ENCODE results near the gene DYSF. TPM values are rescaled to one million over a fixed set of nuclear protein-coding genes. Genes with fewer than 3 reads are reported as not detected.
"Not testable (repeated sequence)": the region's sequence is repeated elsewhere in the genome, so short reads cannot be mapped to it uniquely, and the experiment has no call there.

DYSF gene
- 0.48 TPM for polyA plus RNA-seq (2013)

GRCh38 chr2:71453404-71454220, at the start of gene DYSF:
Gene DYSF (plus strand): TSS chr2:71453561.
- peak in 2 of 3 donors; percentile 33 to 53 for DNase-seq
- CTCF ChIA-PET = interaction anchor here (0.6 to 1.9 kb wide), 4 partner anchors 7 to 158 kb away, joined by 3 to 6 read pairs (median 3); no protein-coding TSS in a partner anchor
- Histone ChIP-seq H3K36me3 (ENCODE audit: control insufficient read depth in 4 of 4, insufficient read depth in 4 of 4, low read length in 3 of 4) (no peaks in the 10 kb centered on the region), H3K27me3 (replicated peaks in 2 of 5; ENCODE audit: control insufficient read depth in 4 of 5, insufficient read depth in 5 of 5, low read length in 4 of 5) (peaks cover 3 to 43% (median 17%) of the 10 kb centered on the region in 5 experiments), H3K27ac (ENCODE audit: insufficient read depth in 1 of 2, low read depth in 1 of 2, low read length in 2 of 2, poor library complexity in 1 of 2, severe bottlenecking in 2 of 2) (no peak within 1 kb of the TSS), H3K9me3 (ENCODE audit: control extremely low read depth in 1 of 5, control insufficient read depth in 4 of 5, insufficient read depth in 2 of 5, low read depth in 1 of 5, low read length in 4 of 5) (no peaks in the 10 kb centered on the region), H3K4me3 (ENCODE audit: control insufficient read depth in 1 of 7, extremely low read depth in 1 of 7, insufficient read depth in 4 of 7, low read depth in 2 of 7, low read length in 6 of 7) (peak within 1 kb of the TSS in 6 of 7 experiments; percentile 38 to 68 (median 58)), H3K4me1 (ENCODE audit: control extremely low read depth in 1 of 4, control insufficient read depth in 4 of 4, insufficient read depth in 4 of 4, low read length in 3 of 4) (peaks cover 0 to 40% (median 22%) of the 10 kb centered on the region in 4 experiments)
- POLR2A ChIA-PET = interaction anchor here (0.7 kb wide), 1 partner anchor 710 kb away, joined by 5 read pairs; no protein-coding TSS in a partner anchor
- 2% methylated on average over 66 of the region's 66 CpGs for WGBS (ENCODE audit: insufficient coverage)

- no peak overlapping the region for H3K4me3 ChIP-seq (ENCODE audit: control insufficient read depth in 1 of 7, extremely low read depth in 1 of 7, insufficient read depth in 4 of 7, low read depth in 2 of 7, low read length in 6 of 7)
- ChIA-PET POLR2A (no interaction called here), CTCF (no interaction called here)
- H3K27ac ChIP-seq (ENCODE audit: insufficient read depth in 1 of 2, low read depth in 1 of 2, low read length in 2 of 2, poor library complexity in 1 of 2, severe bottlenecking in 2 of 2) = no peak overlapping the region
- no peaks in the 10 kb centered on the region for H3K4me1 ChIP-seq (ENCODE audit: control extremely low read depth in 1 of 4, control insufficient read depth in 4 of 4, insufficient read depth in 4 of 4, low read length in 3 of 4)
- peaks cover 14 to 52% (median 38%) of the 10 kb centered on the region in 4 experiments for H3K36me3 ChIP-seq (ENCODE audit: control insufficient read depth in 4 of 4, insufficient read depth in 4 of 4, low read length in 3 of 4)
- no peaks in the 10 kb centered on the region for H3K27me3 ChIP-seq (replicated peaks in 2 of 5; ENCODE audit: control insufficient read depth in 4 of 5, insufficient read depth in 5 of 5, low read length in 4 of 5)
- 100% methylated on average over 1 of the region's 3 CpGs for WGBS (ENCODE audit: insufficient coverage)
- DNase-seq = no peak
- no peaks in the 10 kb centered on the region for H3K9me3 ChIP-seq (ENCODE audit: control extremely low read depth in 1 of 5, control insufficient read depth in 4 of 5, insufficient read depth in 2 of 5, low read depth in 1 of 5, low read length in 4 of 5)
Measured at GRCh38 chr2:71409611-71410010, 43.8 kb upstream of the DYSF start.

GRCh38 chr2:71410696-71411095, 42.7 kb upstream of the DYSF start:
- ChIA-PET POLR2A (no interaction called here), CTCF (no interaction called here)
- Histone ChIP-seq H3K36me3 (ENCODE audit: control insufficient read depth in 4 of 4, insufficient read depth in 4 of 4, low read length in 3 of 4) (peaks cover 12 to 43% (median 30%) of the 10 kb centered on the region in 4 experiments), H3K9me3 (ENCODE audit: control extremely low read depth in 1 of 5, control insufficient read depth in 4 of 5, insufficient read depth in 2 of 5, low read depth in 1 of 5, low read length in 4 of 5) (no peaks in the 10 kb centered on the region), H3K27ac (ENCODE audit: insufficient read depth in 1 of 2, low read depth in 1 of 2, low read length in 2 of 2, poor library complexity in 1 of 2, severe bottlenecking in 2 of 2) (no peak overlapping the region), H3K4me1 (ENCODE audit: control extremely low read depth in 1 of 4, control insufficient read depth in 4 of 4, insufficient read depth in 4 of 4, low read length in 3 of 4) (no peaks in the 10 kb centered on the region), H3K4me3 (ENCODE audit: control insufficient read depth in 1 of 7, extremely low read depth in 1 of 7, insufficient read depth in 4 of 7, low read depth in 2 of 7, low read length in 6 of 7) (no peak overlapping the region), H3K27me3 (replicated peaks in 2 of 5; ENCODE audit: control insufficient read depth in 4 of 5, insufficient read depth in 5 of 5, low read length in 4 of 5) (no peaks in the 10 kb centered on the region)
- no peak for DNase-seq
- WGBS (ENCODE audit: insufficient coverage) = no CpG with 5 or more reads among the region's 4 CpGs

DNA sequence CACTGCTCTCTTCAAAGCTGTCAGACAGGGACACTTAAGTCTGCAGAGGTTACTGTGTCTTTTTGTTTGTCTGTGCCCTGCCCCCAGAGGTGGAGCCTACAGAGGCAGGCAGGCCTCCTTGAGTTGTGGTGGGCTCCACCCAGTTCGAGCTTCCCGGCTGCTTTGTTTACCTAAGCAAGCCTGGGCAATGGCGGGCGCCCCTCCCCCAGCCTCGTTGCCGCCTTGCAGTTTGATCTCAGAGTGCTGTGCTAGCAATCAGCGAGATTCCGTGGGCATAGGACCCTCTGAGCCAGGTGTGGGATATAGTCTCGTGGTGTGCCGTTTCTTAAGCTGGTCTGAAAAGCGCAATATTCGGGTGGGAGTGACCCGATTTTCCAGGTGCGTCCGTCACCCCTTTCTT, 36.5 kb upstream of the DYSF start:
- H3K27ac ChIP-seq (ENCODE audit: insufficient read depth in 1 of 2, low read depth in 1 of 2, low read length in 2 of 2, poor library complexity in 1 of 2, severe bottlenecking in 2 of 2) = peak overlapping the region in 1 of 2 experiments; percentile 86

DNA sequence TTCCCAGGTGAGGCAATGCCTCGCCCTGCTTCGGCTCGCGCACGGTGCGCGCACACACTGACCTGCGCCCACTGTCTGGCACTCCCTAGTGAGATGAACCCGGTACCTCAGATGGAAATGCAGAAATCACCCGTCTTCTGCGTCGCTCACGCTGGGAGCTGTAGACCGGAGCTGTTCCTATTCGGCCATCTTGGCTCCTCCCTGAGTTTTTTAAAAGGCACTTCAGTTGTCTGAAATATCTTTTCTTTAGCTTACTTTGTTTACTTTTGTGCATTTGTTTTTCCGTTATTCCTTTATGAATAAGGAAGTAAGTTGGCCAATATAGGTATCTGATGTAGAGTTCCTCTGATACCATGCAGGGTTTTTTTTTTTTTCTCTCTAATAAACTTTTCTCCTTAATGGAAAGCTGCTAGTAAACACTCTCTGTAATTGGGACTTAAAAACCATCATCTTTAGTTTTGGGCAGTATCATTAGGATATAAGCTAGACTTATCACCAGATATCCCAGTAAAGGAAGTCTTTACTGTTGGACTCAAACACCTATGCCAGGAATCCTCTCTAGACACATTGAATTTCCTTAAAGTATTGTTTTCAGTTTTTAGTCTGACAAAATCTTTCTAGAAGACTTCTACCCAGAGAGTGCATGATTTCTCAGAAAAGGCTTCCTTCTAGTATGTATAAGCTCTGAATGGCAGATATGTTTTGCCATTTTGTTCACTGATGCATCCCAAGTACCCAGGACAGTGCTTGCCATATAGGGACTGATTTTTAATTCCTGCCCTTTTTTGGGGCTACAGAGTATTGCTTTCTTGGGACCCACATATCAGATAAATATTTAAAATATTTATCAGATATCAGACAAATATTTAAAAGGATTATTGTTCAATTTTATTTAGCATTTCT, 35.8 kb upstream of the DYSF start:
- Histone ChIP-seq H3K27ac (ENCODE audit: insufficient read depth in 1 of 2, low read depth in 1 of 2, low read length in 2 of 2, poor library complexity in 1 of 2, severe bottlenecking in 2 of 2) (peak overlapping the region; percentile 64 to 86), H3K27me3 (replicated peaks in 2 of 5; ENCODE audit: control insufficient read depth in 4 of 5, insufficient read depth in 5 of 5, low read length in 4 of 5) (no peaks in the 10 kb centered on the region), H3K9me3 (ENCODE audit: control extremely low read depth in 1 of 5, control insufficient read depth in 4 of 5, insufficient read depth in 2 of 5, low read depth in 1 of 5, low read length in 4 of 5) (no peaks in the 10 kb centered on the region), H3K4me3 (ENCODE audit: control insufficient read depth in 1 of 7, extremely low read depth in 1 of 7, insufficient read depth in 4 of 7, low read depth in 2 of 7, low read length in 6 of 7) (peak overlapping the region; percentile 14 to 87 (median 67)), H3K36me3 (ENCODE audit: control insufficient read depth in 4 of 4, insufficient read depth in 4 of 4, low read length in 3 of 4) (peaks cover 0 to 7% (median 3%) of the 10 kb centered on the region in 4 experiments), H3K4me1 (ENCODE audit: control extremely low read depth in 1 of 4, control insufficient read depth in 4 of 4, insufficient read depth in 4 of 4, low read length in 3 of 4) (peaks cover 0 to 6% (median 4%) of the 10 kb centered on the region in 4 experiments)
- WGBS (ENCODE audit: insufficient coverage) = no CpG with 5 or more reads among the region's 16 CpGs
- ChIA-PET POLR2A (no interaction called here), CTCF (no interaction called here)
- DNase-seq = peak; percentile 18 to 56 (median 39)

More for the DNA sequence above, 36.5 kb upstream of the DYSF start:
- no CpG with 5 or more reads among the region's 15 CpGs for WGBS (ENCODE audit: insufficient coverage)
- H3K9me3 ChIP-seq (ENCODE audit: control extremely low read depth in 1 of 5, control insufficient read depth in 4 of 5, insufficient read depth in 2 of 5, low read depth in 1 of 5, low read length in 4 of 5); POLR2A ChIA-PET; DNase-seq; H3K4me1 ChIP-seq (ENCODE audit: control extremely low read depth in 1 of 4, control insufficient read depth in 4 of 4, insufficient read depth in 4 of 4, low read length in 3 of 4); H3K27me3 ChIP-seq (replicated peaks in 2 of 5; ENCODE audit: control insufficient read depth in 4 of 5, insufficient read depth in 5 of 5, low read length in 4 of 5); H3K36me3 ChIP-seq (ENCODE audit: control insufficient read depth in 4 of 4, insufficient read depth in 4 of 4, low read length in 3 of 4); CTCF ChIA-PET: not testable (repeated sequence)
- H3K4me3 ChIP-seq (ENCODE audit: control insufficient read depth in 1 of 7, extremely low read depth in 1 of 7, insufficient read depth in 4 of 7, low read depth in 2 of 7, low read length in 6 of 7) = peak overlapping the region in 5 of 7 experiments; percentile 32 to 87 (median 64)

DNA sequence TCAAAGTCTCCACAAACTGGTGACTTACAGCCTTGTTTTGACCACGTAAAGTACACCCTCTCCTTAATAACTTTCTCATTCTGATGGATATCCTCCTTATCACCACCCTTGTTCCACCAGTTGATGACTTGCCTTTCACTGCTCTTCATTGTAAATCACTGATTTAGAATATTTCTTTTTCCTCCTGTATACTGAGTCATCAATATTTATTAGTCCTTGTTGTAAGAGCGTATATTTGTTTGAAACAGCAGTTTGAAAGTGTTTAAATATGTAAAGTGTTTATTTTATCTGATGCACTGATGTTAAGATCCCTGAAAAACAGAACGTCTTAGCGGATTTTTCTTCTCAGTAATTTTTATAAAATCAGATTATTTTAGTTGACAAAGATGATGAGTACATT, 34.2 kb upstream of the DYSF start:
- POLR2A ChIA-PET = no interaction called here
- H3K4me3 ChIP-seq (ENCODE audit: control insufficient read depth in 1 of 7, extremely low read depth in 1 of 7, insufficient read depth in 4 of 7, low read depth in 2 of 7, low read length in 6 of 7) = no peak overlapping the region
- WGBS (ENCODE audit: insufficient coverage) = 100% methylated on average over 1 of the region's 4 CpGs
- no peaks in the 10 kb centered on the region for H3K27me3 ChIP-seq (replicated peaks in 2 of 5; ENCODE audit: control insufficient read depth in 4 of 5, insufficient read depth in 5 of 5, low read length in 4 of 5)
- peaks cover 11 to 21% (median 16%) of the 10 kb centered on the region in 4 experiments for H3K36me3 ChIP-seq (ENCODE audit: control insufficient read depth in 4 of 4, insufficient read depth in 4 of 4, low read length in 3 of 4)
- H3K27ac ChIP-seq (ENCODE audit: insufficient read depth in 1 of 2, low read depth in 1 of 2, low read length in 2 of 2, poor library complexity in 1 of 2, severe bottlenecking in 2 of 2) = no peak overlapping the region
- CTCF ChIA-PET = no interaction called here
- DNase-seq = no peak
- H3K4me1 ChIP-seq (ENCODE audit: control extremely low read depth in 1 of 4, control insufficient read depth in 4 of 4, insufficient read depth in 4 of 4, low read length in 3 of 4) = peaks cover 0 to 6% (median 4%) of the 10 kb centered on the region in 4 experiments
- H3K9me3 ChIP-seq (ENCODE audit: control extremely low read depth in 1 of 5, control insufficient read depth in 4 of 5, insufficient read depth in 2 of 5, low read depth in 1 of 5, low read length in 4 of 5) = no peaks in the 10 kb centered on the region

All from common myeloid progenitor, CD34-positive (primary cell).